Glutamatergic neuron (in vitro differentiated cells): ENCODE data around the gene TRAF5. TPM values are rescaled to one million over a fixed set of nuclear protein-coding genes. Genes with fewer than 3 reads are reported as not detected.
"Not testable (repeated sequence)": the region's sequence is repeated elsewhere in the genome, so short reads cannot be mapped to it uniquely, and the experiment has no call there.

ENCODE experiments used
- DNase-seq: peaks from one replicate; pipeline ENCODE4 v3.0.0; 2022
- H3K27ac Mint-ChIP-seq: one replicate; pipeline ENCODE4 v1.8.0; 2020; ENCODE audit warnings: mild to moderate bottlenecking, mixed read lengths, inconsistent platforms; ENCODE audit not compliant: unreplicated experiment
- H3K27me3 Mint-ChIP-seq: one replicate; pipeline ENCODE4 v1.8.0; 2020; ENCODE audit warnings: mild to moderate bottlenecking, moderate library complexity, mixed read lengths, inconsistent platforms; ENCODE audit not compliant: unreplicated experiment
- H3K36me3 Mint-ChIP-seq: one replicate; pipeline ENCODE4 v1.8.0; 2020; ENCODE audit warnings: mild to moderate bottlenecking, mixed read lengths, inconsistent platforms; ENCODE audit not compliant: unreplicated experiment
- H3K4me1 Mint-ChIP-seq: one replicate; pipeline ENCODE4 v1.8.0; 2020; ENCODE audit warnings: mild to moderate bottlenecking, low read depth, mixed read lengths, inconsistent platforms; ENCODE audit not compliant: unreplicated experiment
- H3K4me3 Mint-ChIP-seq: one replicate; pipeline ENCODE4 v1.8.0; 2020; ENCODE audit warnings: mild to moderate bottlenecking, mixed read lengths, inconsistent platforms; ENCODE audit not compliant: unreplicated experiment
- H3K9me3 Mint-ChIP-seq: one replicate; pipeline ENCODE4 v1.8.0; 2020; ENCODE audit warnings: mild to moderate bottlenecking, moderate library complexity, mixed read lengths, inconsistent platforms; ENCODE audit not compliant: unreplicated experiment
- CTCF ChIP-seq: fragments of 200-600 bp; sonication (generic); IDR thresholded peaks from one replicate; pipeline ENCODE4 v1.5.0; 2021; ENCODE audit not compliant: partially characterized antibody, unreplicated experiment
- total RNA-seq: library from RNA; stranded (reverse); fragmentation: NEBNext Ultra II Directional; extraction: Animal tissue kit (Norgen Biotek cat#: 25700); gene quantifications from one replicate; pipeline ENCODE4 v1.2.1, GENCODE V29; 2021; ENCODE audit not compliant: unreplicated experiment

TRAF5 gene
- total RNA-seq, 1 donor from 2014 or later: 9.7 TPM

DNA sequence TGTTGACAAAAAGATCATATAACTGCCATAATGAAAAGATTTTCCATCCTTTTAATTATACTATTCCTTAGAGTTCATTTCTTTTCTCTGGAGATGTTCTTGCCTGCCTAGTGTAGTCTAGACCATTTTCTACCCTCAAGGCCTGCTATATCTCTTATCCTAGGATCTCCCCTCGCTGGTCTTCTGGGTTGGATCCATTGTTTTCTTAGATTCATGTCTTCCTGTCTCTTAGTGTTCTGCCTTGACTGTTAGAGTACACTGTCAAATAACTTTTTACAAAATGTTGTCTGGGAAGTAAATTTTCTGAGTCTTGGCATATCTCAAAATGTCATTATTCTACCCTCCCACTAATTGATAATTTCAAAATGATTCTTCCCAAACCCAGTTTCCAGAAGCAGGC lies 66.6 kb downstream of the TRAF5 start:
- no peaks in the 10 kb centered on the region for H3K4me1 Mint-ChIP-seq
- no peak for TF ChIP-seq CTCF
- no peak overlapping the region for H3K4me3 Mint-ChIP-seq
- no peaks in the 10 kb centered on the region for H3K27me3 Mint-ChIP-seq
- H3K9me3 Mint-ChIP-seq: no peaks in the 10 kb centered on the region
- no peaks in the 10 kb centered on the region for H3K36me3 Mint-ChIP-seq
- no peak for DNase-seq
- no peak overlapping the region for H3K27ac Mint-ChIP-seq

DNA sequence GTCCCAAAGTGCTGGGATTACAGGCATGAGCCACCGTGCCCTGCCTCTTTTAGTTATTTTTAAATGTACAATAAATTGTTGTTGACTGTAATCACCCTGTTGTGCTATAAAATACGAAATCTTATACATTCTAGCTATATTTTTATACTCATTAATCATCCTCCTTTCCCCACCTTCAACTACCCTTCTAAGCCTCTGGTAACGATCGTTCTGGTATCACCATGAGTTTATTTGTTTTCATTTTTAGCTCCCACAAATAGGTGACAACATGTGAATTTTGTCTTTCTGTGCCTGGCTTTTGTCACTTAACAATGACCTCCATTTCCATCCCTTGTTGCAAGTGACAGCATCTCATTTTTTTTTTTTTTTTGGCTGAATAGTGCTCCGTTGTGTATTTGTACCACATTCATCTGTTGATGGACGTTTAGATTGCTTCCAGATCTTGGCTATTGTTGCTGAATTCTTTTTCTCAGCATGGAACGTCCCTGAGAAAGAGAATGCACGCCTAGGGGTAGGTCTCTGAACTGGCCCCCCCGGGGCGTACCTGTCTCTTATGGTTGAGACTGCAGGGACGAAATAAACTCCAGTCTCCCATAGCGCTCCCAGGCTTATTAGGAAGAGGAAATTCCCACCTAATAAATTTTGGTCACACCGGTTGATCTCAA lies 71.8 kb downstream of the TRAF5 start:
- H3K4me1 Mint-ChIP-seq, DNase-seq, H3K9me3 Mint-ChIP-seq, H3K27me3 Mint-ChIP-seq, H3K4me3 Mint-ChIP-seq, H3K27ac Mint-ChIP-seq: not testable (repeated sequence)
- H3K36me3 Mint-ChIP-seq: peaks cover 14% of the 10 kb centered on the region

GRCh38 chr1:211399851-211400393 lies 73.3 kb downstream of the TRAF5 start:
- H3K4me3 Mint-ChIP-seq, DNase-seq, H3K9me3 Mint-ChIP-seq, H3K4me1 Mint-ChIP-seq, H3K27ac Mint-ChIP-seq, H3K27me3 Mint-ChIP-seq: not testable (repeated sequence)
- H3K36me3 Mint-ChIP-seq: peaks cover 14% of the 10 kb centered on the region

DNA sequence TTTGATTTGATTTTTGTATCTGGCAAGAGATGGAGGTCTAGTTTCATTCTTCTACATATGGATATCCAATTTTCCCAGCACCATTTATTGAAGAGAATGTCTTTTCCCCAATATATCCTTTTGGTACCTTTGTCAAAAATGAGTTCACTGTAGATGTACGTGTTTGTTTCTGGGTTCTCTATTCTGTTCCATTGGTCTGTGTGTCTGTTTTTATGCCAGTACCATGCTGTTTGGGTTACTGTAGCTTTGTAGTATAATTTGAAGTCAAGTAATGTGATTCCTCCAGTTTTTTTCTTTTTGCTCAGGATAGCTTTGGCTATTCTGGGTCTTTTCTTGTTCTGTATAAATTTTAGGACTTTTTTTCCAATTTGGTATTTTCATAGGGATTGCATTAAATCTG lies 75.1 kb downstream of the TRAF5 start:
- DNase-seq, H3K4me1 Mint-ChIP-seq, H3K27me3 Mint-ChIP-seq, H3K4me3 Mint-ChIP-seq, H3K27ac Mint-ChIP-seq, H3K9me3 Mint-ChIP-seq: not testable (repeated sequence)
- peaks cover 24% of the 10 kb centered on the region for H3K36me3 Mint-ChIP-seq

DNA sequence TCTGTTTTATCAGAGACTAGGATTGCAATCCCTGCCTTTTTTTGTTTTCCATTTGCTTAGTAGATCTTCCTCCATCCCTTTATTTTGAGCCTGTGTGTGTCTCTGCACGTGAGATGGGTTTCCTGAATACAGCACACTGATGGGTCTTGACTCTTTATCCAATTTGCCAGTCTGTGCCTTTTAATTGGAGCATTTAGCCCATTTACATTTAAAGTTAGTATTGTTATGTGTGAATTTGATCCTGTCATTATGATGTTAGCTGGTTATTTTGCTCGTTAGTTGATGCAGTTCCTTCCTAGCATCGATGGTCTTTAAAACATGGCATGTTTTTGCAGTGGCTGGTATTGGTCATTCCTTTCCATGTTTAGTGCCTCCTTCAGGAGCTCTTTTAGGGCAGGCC lies 79.5 kb downstream of the TRAF5 start:
- peaks cover 36% of the 10 kb centered on the region for H3K36me3 Mint-ChIP-seq
- H3K4me1 Mint-ChIP-seq, H3K4me3 Mint-ChIP-seq, H3K27me3 Mint-ChIP-seq, H3K9me3 Mint-ChIP-seq, DNase-seq, H3K27ac Mint-ChIP-seq: not testable (repeated sequence)

- not testable (repeated sequence) for H3K9me3 Mint-ChIP-seq, H3K4me3 Mint-ChIP-seq, H3K4me1 Mint-ChIP-seq, H3K27me3 Mint-ChIP-seq, DNase-seq, H3K27ac Mint-ChIP-seq
- peaks cover 25% of the 10 kb centered on the region for H3K36me3 Mint-ChIP-seq
Observed at GRCh38 chr1:211407749-211408148, 81.1 kb downstream of the TRAF5 start.

DNA sequence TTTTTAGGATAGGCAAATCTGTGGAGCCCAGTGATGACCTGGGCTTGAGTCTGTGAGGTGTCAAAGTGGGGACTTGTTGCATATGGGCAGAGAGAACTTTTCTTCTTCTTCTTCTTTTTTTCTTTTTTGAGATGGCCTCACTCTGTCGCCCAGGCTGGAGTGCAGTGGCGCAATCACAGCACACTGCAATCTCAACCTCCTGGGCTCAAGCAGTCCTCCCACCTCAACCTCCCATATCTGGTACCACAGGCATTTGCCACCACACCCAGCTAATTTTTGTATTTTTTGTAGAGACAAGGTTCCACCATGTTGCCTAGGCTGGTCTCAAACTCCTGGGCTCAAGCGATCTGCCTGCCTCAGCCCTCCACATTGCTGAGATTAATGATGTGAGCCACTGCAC lies 85.0 kb downstream of the TRAF5 start:
- Mint-ChIP-seq H3K4me3 (no peak overlapping the region), H3K27me3 (no peaks in the 10 kb centered on the region), H3K9me3 (peaks cover 11% of the 10 kb centered on the region), H3K4me1 (no peaks in the 10 kb centered on the region), H3K27ac (no peak overlapping the region), H3K36me3 (peaks cover 18% of the 10 kb centered on the region)
- DNase-seq: no peak
- TF ChIP-seq CTCF: no peak
